Measurements from ENCODE around the gene ZCCHC7.

The ZCCHC7 gene

GRCh38 chr9:37172557-37172956 lies 52.2 kb downstream of the ZCCHC7 start:
- Histone ChIP-seq H3K4me3 (ENCODE audit: low read depth, low read length) (no peak overlapping the region), H3K36me3 (replicated peaks) (no peaks in the 10 kb centered on the region), H3K27me3 (replicated peaks) (no peaks in the 10 kb centered on the region), H3K27ac (no peak overlapping the region)
- DNase-seq: no peak
- TF ChIP-seq CTCF (IDR thresholded peaks at IDR 0.05; ENCODE audit: low read depth, low read length, missing control alignments): no peak
- in situ Hi-C loops (cut with HindIII; ENCODE audit: low pct_ligation_motif_present, low sequenced_read_pairs): no loop called here

GRCh38 chr9:37174247-37174646 lies 53.9 kb downstream of the ZCCHC7 start:
- peak; percentile 6 for DNase-seq
- in situ Hi-C loops (cut with HindIII; ENCODE audit: low pct_ligation_motif_present, low sequenced_read_pairs): no loop called here
- Histone ChIP-seq H3K27me3 (replicated peaks) (no peaks in the 10 kb centered on the region), H3K36me3 (replicated peaks) (no peaks in the 10 kb centered on the region), H3K27ac (peak overlapping the region; percentile 56), H3K4me3 (ENCODE audit: low read depth, low read length) (no peak overlapping the region)
- no peak for TF ChIP-seq CTCF (IDR thresholded peaks at IDR 0.05; ENCODE audit: low read depth, low read length, missing control alignments)

- no peaks in the 10 kb centered on the region for H3K36me3 ChIP-seq (replicated peaks)
- H3K27me3 ChIP-seq (replicated peaks): no peaks in the 10 kb centered on the region
- in situ Hi-C loops (cut with HindIII; ENCODE audit: low pct_ligation_motif_present, low sequenced_read_pairs): no loop called here
- H3K4me3 ChIP-seq (ENCODE audit: low read depth, low read length): no peak overlapping the region
- TF ChIP-seq CTCF (IDR thresholded peaks at IDR 0.05; ENCODE audit: low read depth, low read length, missing control alignments): no peak
- no peak for DNase-seq
- H3K27ac ChIP-seq: no peak overlapping the region
Observed at GRCh38 chr9:37178742-37179141, 58.4 kb downstream of the ZCCHC7 start.

GRCh38 chr9:37179576-37179975 lies 59.2 kb downstream of the ZCCHC7 start:
- in situ Hi-C loops (cut with HindIII; ENCODE audit: low pct_ligation_motif_present, low sequenced_read_pairs): no loop called here

GRCh38 chr9:37180138-37180537 lies 59.8 kb downstream of the ZCCHC7 start:
- DNase-seq: no peak
- H3K27ac ChIP-seq: no peak overlapping the region
- H3K27me3 ChIP-seq (replicated peaks): no peaks in the 10 kb centered on the region
- in situ Hi-C loops (cut with HindIII; ENCODE audit: low pct_ligation_motif_present, low sequenced_read_pairs): no loop called here
- TF ChIP-seq CTCF (IDR thresholded peaks at IDR 0.05; ENCODE audit: low read depth, low read length, missing control alignments): no peak
- no peak overlapping the region for H3K4me3 ChIP-seq (ENCODE audit: low read depth, low read length)
- no peaks in the 10 kb centered on the region for H3K36me3 ChIP-seq (replicated peaks)

More at GRCh38 chr9:37179576-37179975, 59.2 kb downstream of the ZCCHC7 start:
- Histone ChIP-seq H3K4me3 (ENCODE audit: low read depth, low read length) (no peak overlapping the region), H3K27ac (no peak overlapping the region), H3K36me3 (replicated peaks) (no peaks in the 10 kb centered on the region), H3K27me3 (replicated peaks) (no peaks in the 10 kb centered on the region)
- DNase-seq: no peak
- no peak for TF ChIP-seq CTCF (IDR thresholded peaks at IDR 0.05; ENCODE audit: low read depth, low read length, missing control alignments)

GRCh38 chr9:37182718-37183117 lies 62.3 kb downstream of the ZCCHC7 start:
- TF ChIP-seq CTCF (IDR thresholded peaks at IDR 0.05; ENCODE audit: low read depth, low read length, missing control alignments): no peak
- H3K27ac ChIP-seq: no peak overlapping the region
- H3K4me3 ChIP-seq (ENCODE audit: low read depth, low read length): no peak overlapping the region
- H3K36me3 ChIP-seq (replicated peaks): no peaks in the 10 kb centered on the region
- H3K27me3 ChIP-seq (replicated peaks): no peaks in the 10 kb centered on the region
- in situ Hi-C loops (cut with HindIII; ENCODE audit: low pct_ligation_motif_present, low sequenced_read_pairs): no loop called here
- no peak for DNase-seq

Measured in brain microvascular endothelial cell (primary cell).